ENCODE data around the gene RAB11A. TPM values are rescaled to one million over a fixed set of nuclear protein-coding genes. Genes with fewer than 3 reads are reported as not detected.
A peak's percentile ranks its signal among the peaks of the same experiment; 100 is the strongest.

RAB11A gene
- total RNA-seq, 1 donor from 2014 or later = 247 TPM

DNA sequence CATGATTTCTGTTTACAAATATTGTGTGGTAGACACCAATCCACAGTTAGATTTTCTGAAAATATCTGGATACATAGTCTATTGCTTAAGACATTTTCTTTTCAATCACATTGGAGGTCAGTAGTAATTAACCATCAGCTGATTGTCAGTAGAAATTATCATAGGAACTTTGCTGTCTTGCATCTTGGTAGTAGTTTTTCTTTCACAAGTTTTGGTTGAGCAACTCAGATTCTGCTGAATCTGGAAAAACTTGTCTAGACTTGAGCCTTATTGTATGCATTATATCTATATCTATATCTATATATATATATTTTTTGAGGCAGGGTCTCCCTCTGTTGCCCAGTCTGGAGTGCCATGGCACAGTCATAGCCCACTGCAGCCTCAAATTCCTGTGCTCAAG, 4.0 kb downstream of the RAB11A start:
- H3K79me2 ChIP-seq (ENCODE audit: insufficient read depth, low read length) = peaks cover 90% of the 10 kb centered on the region
- H3K9me3 ChIP-seq (ENCODE audit: insufficient read depth, low read depth, low read length) = no peaks in the 10 kb centered on the region
- no peak overlapping the region for H3K4me2 ChIP-seq (ENCODE audit: low read length)
- Mint-ChIP-seq H3K27ac (ENCODE audit: unreplicated experiment) (no peak overlapping the region), H3K4me3 (ENCODE audit: unreplicated experiment) (no peak overlapping the region), H3K27me3 (ENCODE audit: low read depth, unreplicated experiment) (no peaks in the 10 kb centered on the region), H3K9me3 (ENCODE audit: unreplicated experiment) (no peaks in the 10 kb centered on the region), H3K36me3 (ENCODE audit: low read depth, unreplicated experiment) (peaks cover 4% of the 10 kb centered on the region), H3K4me1 (ENCODE audit: low read depth, unreplicated experiment) (peaks cover 17% of the 10 kb centered on the region)
- H3K9ac ChIP-seq (ENCODE audit: low read length) = no peak overlapping the region
- H4K20me1 ChIP-seq (ENCODE audit: insufficient read depth, low read length) = peaks cover 67% of the 10 kb centered on the region
- H3K27ac ChIP-seq (ENCODE audit: low read depth, low read length) = no peak overlapping the region
- DNase-seq (ENCODE audit: low read depth) = no peak
- no peak for FAIRE-seq
- H3K4me3 ChIP-seq (ENCODE audit: insufficient read depth, low read depth, low read length) = no peak overlapping the region
- TF ChIP-seq EZH2 (IDR thresholded peaks at IDR 0.05; ENCODE audit: insufficient read depth, low read length) = no peak
- TF ChIP-seq, protein P1, sequence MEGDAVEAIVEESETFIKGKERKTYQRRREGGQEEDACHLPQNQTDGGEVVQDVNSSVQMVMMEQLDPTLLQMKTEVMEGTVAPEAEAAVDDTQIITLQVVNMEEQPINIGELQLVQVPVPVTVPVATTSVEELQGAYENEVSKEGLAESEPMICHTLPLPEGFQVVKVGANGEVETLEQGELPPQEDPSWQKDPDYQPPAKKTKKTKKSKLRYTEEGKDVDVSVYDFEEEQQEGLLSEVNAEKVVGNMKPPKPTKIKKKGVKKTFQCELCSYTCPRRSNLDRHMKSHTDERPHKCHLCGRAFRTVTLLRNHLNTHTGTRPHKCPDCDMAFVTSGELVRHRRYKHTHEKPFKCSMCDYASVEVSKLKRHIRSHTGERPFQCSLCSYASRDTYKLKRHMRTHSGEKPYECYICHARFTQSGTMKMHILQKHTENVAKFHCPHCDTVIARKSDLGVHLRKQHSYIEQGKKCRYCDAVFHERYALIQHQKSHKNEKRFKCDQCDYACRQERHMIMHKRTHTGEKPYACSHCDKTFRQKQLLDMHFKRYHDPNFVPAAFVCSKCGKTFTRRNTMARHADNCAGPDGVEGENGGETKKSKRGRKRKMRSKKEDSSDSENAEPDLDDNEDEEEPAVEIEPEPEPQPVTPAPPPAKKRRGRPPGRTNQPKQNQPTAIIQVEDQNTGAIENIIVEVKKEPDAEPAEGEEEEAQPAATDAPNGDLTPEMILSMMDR (IDR thresholded peaks at IDR 0.05; ENCODE audit: insufficient read depth, low read depth, low read length) = no peak
- H3K36me3 ChIP-seq (ENCODE audit: insufficient read depth, low read length) = peaks cover 13% of the 10 kb centered on the region
- no peak overlapping the region for H2AFZ ChIP-seq (ENCODE audit: low read depth, low read length)
- no peaks in the 10 kb centered on the region for H3K4me1 ChIP-seq (ENCODE audit: insufficient read depth, low read length)
- no peaks in the 10 kb centered on the region for H3K27me3 ChIP-seq (ENCODE audit: insufficient read depth, low read length)

DNA sequence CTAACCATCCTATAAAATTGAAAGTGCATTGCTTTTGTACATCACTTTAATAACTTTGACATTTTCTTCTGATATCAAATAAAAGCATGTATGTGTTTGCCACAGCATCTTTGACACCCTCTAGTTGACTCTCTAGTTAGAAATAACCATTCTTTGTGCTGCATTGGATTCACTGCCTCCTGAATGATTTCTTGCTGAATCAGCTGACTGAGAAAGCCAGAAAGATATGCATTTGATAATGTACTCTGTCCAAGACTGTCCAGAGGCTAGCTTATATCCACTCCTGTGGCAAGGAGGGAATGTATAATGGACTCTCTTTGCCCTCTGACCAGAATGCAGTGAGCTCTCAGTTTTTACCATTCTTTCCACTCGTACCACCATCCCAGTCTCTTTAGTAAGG, 6.2 kb downstream of the RAB11A start:
- peaks cover 83% of the 10 kb centered on the region for H3K79me2 ChIP-seq (ENCODE audit: insufficient read depth, low read length)
- Mint-ChIP-seq H3K27me3 (ENCODE audit: low read depth, unreplicated experiment) (no peaks in the 10 kb centered on the region), H3K9me3 (ENCODE audit: unreplicated experiment) (no peaks in the 10 kb centered on the region), H3K4me1 (ENCODE audit: low read depth, unreplicated experiment) (peaks cover 17% of the 10 kb centered on the region), H3K27ac (ENCODE audit: unreplicated experiment) (peak overlapping the region; percentile 48), H3K36me3 (ENCODE audit: low read depth, unreplicated experiment) (peaks cover 4% of the 10 kb centered on the region), H3K4me3 (ENCODE audit: unreplicated experiment) (no peak overlapping the region)
- DNase-seq (ENCODE audit: low read depth) (no peak), FAIRE-seq (no peak)
- no peaks in the 10 kb centered on the region for H3K9me3 ChIP-seq (ENCODE audit: insufficient read depth, low read depth, low read length)
- H2AFZ ChIP-seq (ENCODE audit: low read depth, low read length) = no peak overlapping the region
- no peak for TF ChIP-seq EZH2 (IDR thresholded peaks at IDR 0.05; ENCODE audit: insufficient read depth, low read length)
- TF ChIP-seq, protein P1 (IDR thresholded peaks at IDR 0.05; ENCODE audit: insufficient read depth, low read depth, low read length) = no peak
- no peak overlapping the region for H3K9ac ChIP-seq (ENCODE audit: low read length)
- no peaks in the 10 kb centered on the region for H3K27me3 ChIP-seq (ENCODE audit: insufficient read depth, low read length)
- no peak overlapping the region for H3K4me2 ChIP-seq (ENCODE audit: low read length)
- peaks cover 20% of the 10 kb centered on the region for H3K36me3 ChIP-seq (ENCODE audit: insufficient read depth, low read length)
- H4K20me1 ChIP-seq (ENCODE audit: insufficient read depth, low read length) = peaks cover 70% of the 10 kb centered on the region
- H3K27ac ChIP-seq (ENCODE audit: low read depth, low read length) = no peak overlapping the region
- H3K4me3 ChIP-seq (ENCODE audit: insufficient read depth, low read depth, low read length) = no peak overlapping the region
- H3K4me1 ChIP-seq (ENCODE audit: insufficient read depth, low read length) = no peaks in the 10 kb centered on the region

DNA sequence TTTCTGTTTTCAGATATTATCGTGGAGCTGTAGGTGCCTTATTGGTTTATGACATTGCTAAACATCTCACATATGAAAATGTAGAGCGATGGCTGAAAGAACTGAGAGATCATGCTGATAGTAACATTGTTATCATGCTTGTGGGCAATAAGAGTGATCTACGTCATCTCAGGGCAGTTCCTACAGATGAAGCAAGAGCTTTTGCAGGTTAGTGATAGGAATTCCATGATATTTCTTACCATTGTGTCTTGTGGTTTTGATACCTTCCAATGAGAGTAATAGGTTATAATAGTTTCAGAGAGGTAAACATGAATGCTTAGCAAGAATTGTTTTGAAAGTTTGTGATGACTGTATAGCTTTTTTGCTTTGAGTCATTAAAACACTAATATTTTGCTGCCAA, 8.5 kb downstream of the RAB11A start:
- FAIRE-seq = no peak
- no peak overlapping the region for H3K27ac ChIP-seq (ENCODE audit: low read depth, low read length)
- Mint-ChIP-seq H3K9me3 (ENCODE audit: unreplicated experiment) (no peaks in the 10 kb centered on the region), H3K27me3 (ENCODE audit: low read depth, unreplicated experiment) (no peaks in the 10 kb centered on the region), H3K4me3 (ENCODE audit: unreplicated experiment) (no peak overlapping the region), H3K27ac (ENCODE audit: unreplicated experiment) (no peak overlapping the region), H3K4me1 (ENCODE audit: low read depth, unreplicated experiment) (peaks cover 12% of the 10 kb centered on the region), H3K36me3 (ENCODE audit: low read depth, unreplicated experiment) (peaks cover 4% of the 10 kb centered on the region)
- H3K36me3 ChIP-seq (ENCODE audit: insufficient read depth, low read length) = peaks cover 33% of the 10 kb centered on the region
- no peak overlapping the region for H3K4me3 ChIP-seq (ENCODE audit: insufficient read depth, low read depth, low read length)
- no peaks in the 10 kb centered on the region for H3K9me3 ChIP-seq (ENCODE audit: insufficient read depth, low read depth, low read length)
- no peaks in the 10 kb centered on the region for H3K27me3 ChIP-seq (ENCODE audit: insufficient read depth, low read length)
- no peak overlapping the region for H3K9ac ChIP-seq (ENCODE audit: low read length)
- no peaks in the 10 kb centered on the region for H3K4me1 ChIP-seq (ENCODE audit: insufficient read depth, low read length)
- H3K4me2 ChIP-seq (ENCODE audit: low read length) = no peak overlapping the region
- peaks cover 68% of the 10 kb centered on the region for H3K79me2 ChIP-seq (ENCODE audit: insufficient read depth, low read length)
- H4K20me1 ChIP-seq (ENCODE audit: insufficient read depth, low read length) = peaks cover 65% of the 10 kb centered on the region
- H2AFZ ChIP-seq (ENCODE audit: low read depth, low read length) = no peak overlapping the region
- TF ChIP-seq, protein P1 (IDR thresholded peaks at IDR 0.05; ENCODE audit: insufficient read depth, low read depth, low read length) = no peak
- no peak for TF ChIP-seq EZH2 (IDR thresholded peaks at IDR 0.05; ENCODE audit: insufficient read depth, low read length)
- DNase-seq (ENCODE audit: low read depth) = no peak

Measured in astrocyte (in vitro differentiated cells and primary cell).